ENCODE measurements around the gene THUMPD2.

- TF ChIP-seq CTCF (conservative IDR thresholded peaks at IDR 0.05; ENCODE audit: low read length) (no peak), EZH2phosphoT487 (IDR thresholded peaks at IDR 0.05; ENCODE audit: borderline replicate concordance) (no peak)
Observed at GRCh38 chr2:39689876-39690275, 89.2 kb downstream of the THUMPD2 start.
